Measurements from ENCODE around the gene CR1L. TPM values are rescaled to one million over a fixed set of nuclear protein-coding genes. Genes with fewer than 3 reads are reported as not detected.
A peak's percentile ranks its signal among the peaks of the same experiment; 100 is the strongest.

The CR1L gene
- total and polyA plus RNA-seq, 2 of the 8 experiments (the other 6 are each of a cell fraction or from before 2014, with no cell fraction given) = 0.39 TPM; not detected in 1

DNA sequence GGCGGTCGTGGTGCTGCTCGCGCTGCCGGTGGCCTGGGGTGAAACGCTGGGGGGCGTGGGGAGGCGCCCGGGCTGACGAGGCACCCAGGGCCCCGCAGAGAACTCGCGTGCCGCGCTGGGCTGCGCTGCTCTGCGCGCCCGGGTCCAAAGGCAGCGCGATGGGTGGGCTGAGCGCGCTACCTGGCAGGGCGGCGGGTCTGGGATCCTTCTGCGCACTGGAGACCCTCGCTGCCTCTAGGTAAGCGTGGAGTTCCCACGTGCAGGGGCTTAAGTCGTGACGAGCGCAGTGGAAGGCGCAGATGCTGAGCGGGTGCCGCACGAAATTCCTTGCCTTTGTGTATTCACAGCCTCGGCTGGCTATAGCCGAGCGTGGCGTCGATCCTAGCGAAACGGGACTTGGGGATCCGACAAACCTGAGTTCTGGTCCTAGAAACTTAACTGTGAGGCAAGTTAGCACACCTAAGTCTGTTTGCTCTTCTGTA, 24.6 kb downstream of the CR1L start:
- Histone ChIP-seq H3K56ac (replicated peaks; ENCODE audit: insufficient read length, low read depth, low read length) (no peak overlapping the region), H3K36me3 (ENCODE audit: control insufficient read depth in 2 of 4, insufficient read depth in 4 of 4, low read length in 3 of 4) (no peaks in the 10 kb centered on the region), H3K27me3 (replicated peaks in 1 of 4; ENCODE audit: control insufficient read depth in 3 of 4, extremely low read depth in 1 of 4, insufficient read depth in 3 of 4, low read length in 3 of 4) (no peaks in the 10 kb centered on the region), H4K5ac (ENCODE audit: insufficient read length, low read depth, low read length) (no peak overlapping the region), H2AFZ (ENCODE audit: low read length) (no peak overlapping the region; the same call in 1 of the 2 replicates), H3K79me2 (ENCODE audit: control insufficient read depth in 1 of 2, insufficient read depth in 2 of 2, low read length in 2 of 2) (no peaks in the 10 kb centered on the region), H2AK5ac (ENCODE audit: low read depth, low read length) (no peak overlapping the region), H2BK15ac (ENCODE audit: low read length) (no peak overlapping the region), H3K18ac (ENCODE audit: extremely low read depth, low read length) (no peak overlapping the region), H3K27ac (ENCODE audit: low read depth, low read length) (no peak overlapping the region), H3K4me2 (ENCODE audit: insufficient read depth in 1 of 2, low read depth in 2 of 2, low read length in 2 of 2) (0 out of 4 replicates have a peak overlapping the region, but pooled peaks of 1 of the 2 experiments have one; percentile 15), H3K4me1 (replicated peaks in 1 of 4; ENCODE audit: control insufficient read depth in 3 of 4, insufficient read depth in 4 of 4, low read length in 3 of 4) (no peaks in the 10 kb centered on the region; a peak in 1 of 7 replicates), H2BK5ac (ENCODE audit: low read depth, low read length) (no peak overlapping the region), H2BK20ac (ENCODE audit: low read length) (0 out of 2 replicates have a peak overlapping the region, but pooled peaks have one; percentile 34), H3K4me3 (ENCODE audit: extremely low read depth in 1 of 4, insufficient read depth in 2 of 4, low read depth in 3 of 4, low read length in 4 of 4) (no peak overlapping the region), H4K8ac (ENCODE audit: extremely low read depth, insufficient read depth, low read length) (no peak overlapping the region), H3K23me2 (ENCODE audit: low read depth, low read length) (no peaks in the 10 kb centered on the region), H3K23ac (ENCODE audit: insufficient read length) (no peak overlapping the region), H3K9ac (replicated peaks in 1 of 4; ENCODE audit: extremely low read depth in 1 of 4, low read depth in 3 of 4, low read length in 3 of 4) (no peak overlapping the region), H4K20me1 (replicated peaks in 1 of 2; ENCODE audit: control insufficient read depth in 1 of 2, insufficient read depth in 2 of 2, low read length in 2 of 2) (no peaks in the 10 kb centered on the region), H4K91ac (replicated peaks; ENCODE audit: insufficient read length, low read length) (no peak overlapping the region), H2BK12ac (ENCODE audit: low read depth, low read length) (peak overlapping the region; percentile 78; the same call in 1 of the 2 replicates), H3K9me3 (ENCODE audit: insufficient read depth in 2 of 2, low read depth in 1 of 2, low read length in 1 of 2) (peaks cover 0 to 8% of the 10 kb centered on the region in 2 experiments; a peak in 2 of 4 replicates), H2BK120ac (replicated peaks; ENCODE audit: low read depth, low read length) (no peak overlapping the region), H3K4ac (replicated peaks; ENCODE audit: insufficient read length, low read depth, low read length) (no peak overlapping the region), H3K79me1 (ENCODE audit: low read depth, low read length) (no peaks in the 10 kb centered on the region), H3K14ac (ENCODE audit: insufficient read length) (no peak overlapping the region)
- TF ChIP-seq CBX5 (IDR thresholded peaks at IDR 0.05; ENCODE audit: low read depth, low read length) (no peak), EZH2 (IDR thresholded peaks at IDR 0.05; ENCODE audit: low read depth, low read length, severe bottlenecking) (no peak), NANOG (IDR thresholded peaks at IDR 0.05; ENCODE audit: insufficient read depth, low read depth, low read length, poor library complexity, severe bottlenecking) (no peak), EGR1 (IDR thresholded peaks at IDR 0.05; ENCODE audit: borderline replicate concordance, low read depth, low read length) (no peak), NRF1 (IDR thresholded peaks at IDR 0.05; ENCODE audit: low read depth, low read length) (no peak), SIX5 (IDR thresholded peaks at IDR 0.05; ENCODE audit: low read depth, low read length) (no peak), TEAD4 (IDR thresholded peaks at IDR 0.05; ENCODE audit: low read depth, low read length) (no peak), JUND (IDR thresholded peaks at IDR 0.05; ENCODE audit: low read length) (no peak), SAP30 (IDR thresholded peaks at IDR 0.05; ENCODE audit: insufficient read depth, insufficient replicate concordance, low read length) (no peak), RFX5 (IDR thresholded peaks at IDR 0.05; ENCODE audit: borderline replicate concordance, low read depth, low read length) (no peak)
- POLR2A ChIA-PET (ENCODE audit: partially characterized antibody) = no interaction called here
- FAIRE-seq (no peak), DNase-seq (ENCODE audit: low read depth in 1 of 2, low spot score in 2 of 2) (no peak)
- CTCF ChIA-PET (ENCODE audit: partially characterized antibody) = interaction anchor here (1.4 kb wide), 1 partner anchor 15 kb away, joined by 4 read pairs; no protein-coding TSS in a partner anchor
- WGBS, 2 experiments (ENCODE audit: extremely low coverage in 1 of 2, insufficient coverage in 1 of 2, insufficient read length in 1 of 2, insufficient replicate concordance in 2 of 2, low coverage in 1 of 2, low lambda C conversion rate in 2 of 2, missing lambda C conversion rate in 1 of 2) = 70% methylated on average over 33 of the region's 44 CpGs; no CpG with 5 or more reads in 1 of the 2 experiments
